Stimulated activated effector memory CD8-positive, alpha-beta T cell treated with anti-CD3 and anti-CD28 coated beads, Interleukin-12 subunit alpha, Interleukin-12 subunit beta, amount 100 ng/mL, for 72 hours (primary cell): Measurements from ENCODE around the gene GEMIN5.

Source experiments
- ATAC-seq: fragments of 150-1000 bp; cut with Tn5 transposase; 2 replicates; pipeline ENCODE4 v1.10.0; 2021
- DNase-seq, 2 donors: peaks; one replicate each; pipeline ENCODE4 v3.0.0; 2021 to 2022; ENCODE audit warnings: low spot score in 2 of 2
- H3K27ac Mint-ChIP-seq: one replicate; pipeline ENCODE4 v1.8.0; 2022; ENCODE audit warnings: mild to moderate bottlenecking, mixed read lengths
- H3K36me3 Mint-ChIP-seq: one replicate; pipeline ENCODE4 v1.8.0; 2022; ENCODE audit warnings: mild to moderate bottlenecking, mixed read lengths
- H3K4me1 Mint-ChIP-seq: one replicate; pipeline ENCODE4 v1.8.0; 2022; ENCODE audit warnings: mixed read lengths
- H3K4me3 Mint-ChIP-seq: one replicate; pipeline ENCODE4 v1.8.0; 2022; ENCODE audit warnings: mild to moderate bottlenecking, mixed read lengths
- H3K9me3 Mint-ChIP-seq: one replicate; pipeline ENCODE4 v1.8.0; 2022; ENCODE audit warnings: mixed read lengths

Gene GEMIN5

GRCh38 chr5:154878642-154879335 is 59.2 kb downstream of the GEMIN5 start:
- H3K4me1 Mint-ChIP-seq = no peaks in the 10 kb centered on the region
- DNase-seq (no peak), ATAC-seq (no peak)
- H3K27ac Mint-ChIP-seq = no peak overlapping the region
- peaks cover 53% of the 10 kb centered on the region for H3K36me3 Mint-ChIP-seq
- no peak overlapping the region for H3K4me3 Mint-ChIP-seq
- H3K9me3 Mint-ChIP-seq = peaks cover 8% of the 10 kb centered on the region

- peaks cover 2% of the 10 kb centered on the region for H3K9me3 Mint-ChIP-seq
- no peaks in the 10 kb centered on the region for H3K4me1 Mint-ChIP-seq
- no peak overlapping the region for H3K4me3 Mint-ChIP-seq
- ATAC-seq (no peak), DNase-seq (no peak)
- H3K27ac Mint-ChIP-seq = no peak overlapping the region
- H3K36me3 Mint-ChIP-seq = peaks cover 90% of the 10 kb centered on the region
Measured at GRCh38 chr5:154873791-154874331, 64.2 kb downstream of the GEMIN5 start.

GRCh38 chr5:154871734-154872133 is 66.3 kb downstream of the GEMIN5 start:
- no peak overlapping the region for H3K4me3 Mint-ChIP-seq
- no peaks in the 10 kb centered on the region for H3K9me3 Mint-ChIP-seq
- peaks cover 100% of the 10 kb centered on the region for H3K36me3 Mint-ChIP-seq
- no peak for DNase-seq
- no peak overlapping the region for H3K27ac Mint-ChIP-seq
- peaks cover 6% of the 10 kb centered on the region for H3K4me1 Mint-ChIP-seq
- ATAC-seq = no peak

DNA sequence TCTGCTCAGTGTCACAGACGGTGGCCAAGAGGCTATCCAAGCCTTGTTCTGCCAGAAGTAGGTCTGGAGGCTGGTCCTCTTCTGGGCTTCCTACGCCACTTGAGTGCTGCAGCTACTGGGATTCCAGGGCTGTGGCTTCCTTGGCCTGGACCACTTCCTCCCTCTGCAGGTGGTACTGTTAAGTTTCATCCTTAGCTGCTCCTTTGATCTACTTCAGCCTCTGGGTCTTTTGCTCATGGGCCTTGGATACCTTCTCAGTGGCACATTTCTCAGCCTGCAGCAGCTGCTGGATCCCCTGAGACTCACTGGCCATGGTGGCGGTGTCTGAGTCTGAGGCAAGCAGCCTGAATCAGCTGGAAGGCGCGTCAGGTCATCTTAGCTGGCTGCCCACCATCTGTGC is 69.3 kb downstream of the GEMIN5 start:
- DNase-seq = no peak
- Mint-ChIP-seq H3K4me1 (peaks cover 13% of the 10 kb centered on the region), H3K36me3 (peaks cover 100% of the 10 kb centered on the region), H3K9me3 (no peaks in the 10 kb centered on the region), H3K27ac (peak overlapping the region; percentile 45), H3K4me3 (no peak overlapping the region)
- ATAC-seq = no peak

DNA sequence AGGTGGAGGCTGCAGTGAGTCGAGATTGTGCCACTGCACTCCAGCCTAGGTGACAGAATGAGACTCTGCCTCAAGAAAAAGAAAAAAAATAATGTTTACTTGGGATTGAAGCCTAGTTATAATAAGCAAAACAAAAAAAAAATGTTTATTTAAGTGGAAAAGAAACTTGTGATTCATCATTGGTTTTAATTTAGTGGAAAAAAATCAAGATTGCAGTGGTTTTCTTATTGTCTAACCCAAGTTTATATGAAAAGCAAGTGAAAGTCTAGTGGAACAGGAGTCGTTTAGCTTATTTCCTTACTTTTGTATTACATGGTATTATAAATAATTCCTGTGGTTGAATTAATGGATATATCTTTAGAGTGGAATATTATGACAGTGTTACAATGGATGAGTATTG is 71.2 kb downstream of the GEMIN5 start:
- Mint-ChIP-seq H3K4me1 (peaks cover 30% of the 10 kb centered on the region), H3K36me3 (peaks cover 100% of the 10 kb centered on the region), H3K27ac (no peak overlapping the region)

GRCh38 chr5:154865466-154866184 is 72.4 kb downstream of the GEMIN5 start:
- H3K4me3 Mint-ChIP-seq = no peak overlapping the region
- H3K27ac Mint-ChIP-seq = no peak overlapping the region
- peak; percentile 68 for ATAC-seq
- DNase-seq = no peak
- no peaks in the 10 kb centered on the region for H3K9me3 Mint-ChIP-seq
- peaks cover 38% of the 10 kb centered on the region for H3K4me1 Mint-ChIP-seq
- H3K36me3 Mint-ChIP-seq = peaks cover 100% of the 10 kb centered on the region

More for the DNA sequence above, 71.2 kb downstream of the GEMIN5 start:
- ATAC-seq (no peak), DNase-seq (no peak)
- Mint-ChIP-seq H3K9me3 (no peaks in the 10 kb centered on the region), H3K4me3 (no peak overlapping the region)

DNA sequence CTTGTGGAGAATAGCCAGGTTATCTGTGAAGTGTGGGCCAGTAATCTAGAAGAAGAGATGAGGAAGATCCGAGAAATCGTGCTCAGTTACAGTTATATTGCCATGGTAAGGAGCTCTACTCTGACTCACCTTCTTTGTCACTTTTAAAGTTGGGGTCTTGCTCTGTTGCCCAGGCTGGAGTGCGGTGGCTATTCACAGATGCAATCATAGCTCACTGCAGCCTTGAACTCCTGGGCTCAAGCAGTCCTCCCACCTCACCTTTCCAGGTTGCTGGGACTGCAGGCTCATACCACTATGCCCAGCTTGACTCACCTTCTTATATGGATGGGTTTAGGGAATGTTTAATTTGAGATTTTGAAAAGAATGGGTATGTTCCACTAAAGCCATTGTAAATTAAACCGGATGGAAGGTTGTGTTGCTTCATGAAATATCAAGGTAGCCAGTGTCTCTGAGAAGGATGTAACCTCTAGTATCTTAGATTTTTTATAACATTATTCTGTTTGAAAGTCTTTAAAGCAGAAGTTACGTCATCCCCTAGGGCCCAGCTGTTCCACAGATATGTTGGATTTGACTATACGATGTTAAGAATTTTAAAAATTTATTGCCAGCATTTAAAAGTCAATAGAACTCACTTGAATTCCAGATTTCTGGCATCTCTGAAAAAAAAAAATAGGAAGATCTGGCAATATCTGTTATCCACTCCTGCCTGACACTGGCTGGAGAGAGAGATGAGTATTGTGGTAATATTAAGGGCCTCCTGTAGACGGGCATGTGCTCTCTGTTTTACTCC is 74.5 kb downstream of the GEMIN5 start:
- peaks cover 100% of the 10 kb centered on the region for H3K36me3 Mint-ChIP-seq
- peaks cover 45% of the 10 kb centered on the region for H3K4me1 Mint-ChIP-seq
- no peak overlapping the region for H3K4me3 Mint-ChIP-seq

DNA sequence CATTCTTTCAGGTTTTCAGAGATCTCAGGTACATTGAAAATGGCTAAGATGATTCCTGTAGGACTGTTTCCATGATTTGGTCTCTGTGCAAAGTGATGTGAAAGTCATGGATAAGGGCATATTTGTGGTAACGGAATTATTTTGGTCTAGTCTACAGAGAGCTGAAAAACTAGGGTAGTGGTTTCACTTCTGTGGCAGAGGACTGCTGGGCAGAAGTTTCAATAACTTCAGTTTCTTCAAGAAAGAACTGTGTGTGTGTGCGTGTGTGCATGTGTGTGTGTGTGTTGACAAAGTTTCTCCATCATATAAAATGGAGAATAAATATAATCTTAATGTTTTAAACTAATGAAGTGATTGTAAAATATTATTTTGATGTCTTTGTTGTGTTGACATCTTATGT is 75.2 kb downstream of the GEMIN5 start:
- no peak for DNase-seq
- Mint-ChIP-seq H3K4me3 (peak overlapping the region; percentile 96), H3K4me1 (peaks cover 45% of the 10 kb centered on the region)

More for the DNA sequence above, 74.5 kb downstream of the GEMIN5 start:
- DNase-seq (no peak), ATAC-seq (no peak)
- peak overlapping the region; percentile 24 for H3K27ac Mint-ChIP-seq
- no peaks in the 10 kb centered on the region for H3K9me3 Mint-ChIP-seq

GRCh38 chr5:154861946-154862345 is 76.1 kb downstream of the GEMIN5 start:
- Mint-ChIP-seq H3K36me3 (peaks cover 95% of the 10 kb centered on the region), H3K27ac (peak overlapping the region; percentile 24), H3K4me1 (peaks cover 44% of the 10 kb centered on the region), H3K4me3 (peak overlapping the region; percentile 96), H3K9me3 (no peaks in the 10 kb centered on the region)
- no peak for DNase-seq
- no peak for ATAC-seq

More for the DNA sequence above, 75.2 kb downstream of the GEMIN5 start:
- H3K9me3 Mint-ChIP-seq = no peaks in the 10 kb centered on the region
- ATAC-seq = no peak
- peaks cover 100% of the 10 kb centered on the region for H3K36me3 Mint-ChIP-seq
- H3K27ac Mint-ChIP-seq = peak overlapping the region; percentile 24

DNA sequence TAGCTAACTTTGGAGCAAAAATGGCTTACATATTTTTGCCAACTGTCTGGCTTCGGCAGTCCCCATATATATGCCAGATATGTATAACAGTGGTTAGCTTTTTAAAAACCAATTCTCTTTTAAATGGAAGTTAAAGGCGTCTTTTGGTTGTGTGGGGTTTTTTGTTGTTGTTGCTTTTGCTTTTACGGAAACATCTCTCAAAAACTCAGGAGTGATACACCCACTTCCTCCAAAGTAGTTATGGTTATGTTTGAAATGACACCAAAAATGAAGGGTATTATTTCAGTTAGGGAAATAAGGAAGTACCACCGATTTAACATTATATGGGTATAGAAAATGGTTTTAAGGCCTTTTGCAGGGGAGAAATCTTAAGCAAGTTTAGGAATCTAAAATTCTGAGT is 77.2 kb downstream of the GEMIN5 start:
- peak overlapping the region; percentile 98 for H3K27ac Mint-ChIP-seq
- peak overlapping the region; percentile 96 for H3K4me3 Mint-ChIP-seq
- peaks cover 83% of the 10 kb centered on the region for H3K36me3 Mint-ChIP-seq
- peaks cover 46% of the 10 kb centered on the region for H3K4me1 Mint-ChIP-seq
- no peak for ATAC-seq
- H3K9me3 Mint-ChIP-seq = no peaks in the 10 kb centered on the region
- no peak for DNase-seq

- Mint-ChIP-seq H3K27ac (peak overlapping the region; percentile 98), H3K36me3 (peaks cover 77% of the 10 kb centered on the region), H3K9me3 (no peaks in the 10 kb centered on the region), H3K4me1 (peaks cover 41% of the 10 kb centered on the region), H3K4me3 (peak overlapping the region; percentile 96)
- no peak for DNase-seq
- no peak for ATAC-seq
Measured at GRCh38 chr5:154860123-154860522, 77.9 kb downstream of the GEMIN5 start.

DNA sequence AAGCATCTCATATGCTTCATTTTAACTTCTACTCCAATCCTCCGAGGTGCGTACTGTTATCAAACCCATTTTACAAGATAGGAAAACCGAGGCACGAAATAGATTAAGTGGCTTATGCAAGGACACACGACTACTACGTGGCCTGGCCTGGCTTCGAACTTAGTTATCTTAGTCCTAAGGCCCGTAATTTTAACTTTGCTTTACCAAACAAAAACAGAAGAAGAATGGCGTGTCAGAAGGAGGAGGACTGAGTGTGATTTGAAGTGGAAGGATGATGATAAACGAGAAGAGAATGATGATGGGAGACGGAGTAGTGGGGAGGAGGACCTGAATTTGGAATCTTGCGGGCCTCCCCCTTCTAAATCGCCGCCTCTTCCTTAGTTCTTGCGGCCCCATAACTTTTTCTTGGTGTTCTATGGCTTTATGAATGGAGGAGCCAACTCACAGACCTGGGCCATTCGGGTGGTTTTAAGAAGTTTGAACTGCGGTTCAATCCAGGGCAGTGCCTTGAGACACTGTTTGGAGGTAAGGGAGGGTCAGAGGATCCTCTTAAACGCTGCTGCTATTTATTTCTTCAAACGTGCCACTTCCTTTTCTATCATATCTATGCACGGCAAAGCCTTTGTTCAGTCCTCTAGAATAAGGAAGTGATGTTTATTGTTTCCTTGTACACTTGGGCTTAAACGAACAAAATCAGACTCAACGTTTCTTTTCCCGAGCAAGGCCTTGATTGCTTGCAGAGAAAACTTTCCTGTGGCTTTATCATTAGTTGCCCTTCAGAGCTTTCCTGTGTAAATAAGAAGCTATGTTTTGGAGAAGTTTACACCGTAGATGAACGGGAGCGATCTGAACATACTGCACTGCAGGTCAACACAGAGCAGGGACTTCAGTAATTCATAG is 78.8 kb downstream of the GEMIN5 start:
- no peaks in the 10 kb centered on the region for H3K9me3 Mint-ChIP-seq
- H3K4me3 Mint-ChIP-seq = peak overlapping the region; percentile 96
- H3K4me1 Mint-ChIP-seq = peaks cover 40% of the 10 kb centered on the region
- H3K27ac Mint-ChIP-seq = peak overlapping the region; percentile 98
- ATAC-seq = no peak
- H3K36me3 Mint-ChIP-seq = peaks cover 68% of the 10 kb centered on the region
- DNase-seq = peak in 1 of 2 donors; percentile 55

GRCh38 chr5:154858297-154858971 is 79.6 kb downstream of the GEMIN5 start, which contains the start of gene CNOT8:
TSS of gene CNOT8 (plus strand) at chr5:154858627. CDS start at chr5:154863279, 4,652 bp downstream.
- H3K9me3 Mint-ChIP-seq = no peaks in the 10 kb centered on the region
- H3K4me1 Mint-ChIP-seq = peaks cover 39% of the 10 kb centered on the region
- DNase-seq = peak; percentile 91 to 99
- ATAC-seq = peak; percentile 91
- peaks cover 60% of the 10 kb centered on the region for H3K36me3 Mint-ChIP-seq
- H3K4me3 Mint-ChIP-seq = peak within 1 kb of the TSS; percentile 96
- H3K27ac Mint-ChIP-seq = peak within 1 kb of the TSS; percentile 98
